ENCODE measurements around the gene RASGRF2.

RASGRF2 gene

DNA sequence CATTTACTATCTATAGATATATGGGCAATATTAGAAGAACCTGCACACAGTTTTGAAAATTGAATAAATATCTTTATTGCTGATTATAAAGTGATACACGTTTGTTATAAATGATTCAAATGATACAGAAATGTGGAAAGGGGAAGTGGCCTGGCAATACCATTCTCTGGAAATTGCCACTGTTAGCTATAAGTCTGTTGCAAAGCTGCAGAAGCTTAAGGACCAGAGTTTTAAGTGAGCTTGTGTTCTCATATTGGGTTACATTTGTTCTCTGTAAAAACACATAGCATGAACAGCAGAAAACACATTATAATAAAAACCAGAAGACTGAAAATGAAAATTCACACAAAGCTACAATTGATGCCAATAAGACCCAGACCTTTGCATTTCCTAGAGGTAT lies 59.6 kb downstream of the RASGRF2 start:
- H3K4me3 ChIP-seq (ENCODE audit: control insufficient read depth, low read depth, low read length), result no peak overlapping the region
- TF ChIP-seq, protein P1, sequence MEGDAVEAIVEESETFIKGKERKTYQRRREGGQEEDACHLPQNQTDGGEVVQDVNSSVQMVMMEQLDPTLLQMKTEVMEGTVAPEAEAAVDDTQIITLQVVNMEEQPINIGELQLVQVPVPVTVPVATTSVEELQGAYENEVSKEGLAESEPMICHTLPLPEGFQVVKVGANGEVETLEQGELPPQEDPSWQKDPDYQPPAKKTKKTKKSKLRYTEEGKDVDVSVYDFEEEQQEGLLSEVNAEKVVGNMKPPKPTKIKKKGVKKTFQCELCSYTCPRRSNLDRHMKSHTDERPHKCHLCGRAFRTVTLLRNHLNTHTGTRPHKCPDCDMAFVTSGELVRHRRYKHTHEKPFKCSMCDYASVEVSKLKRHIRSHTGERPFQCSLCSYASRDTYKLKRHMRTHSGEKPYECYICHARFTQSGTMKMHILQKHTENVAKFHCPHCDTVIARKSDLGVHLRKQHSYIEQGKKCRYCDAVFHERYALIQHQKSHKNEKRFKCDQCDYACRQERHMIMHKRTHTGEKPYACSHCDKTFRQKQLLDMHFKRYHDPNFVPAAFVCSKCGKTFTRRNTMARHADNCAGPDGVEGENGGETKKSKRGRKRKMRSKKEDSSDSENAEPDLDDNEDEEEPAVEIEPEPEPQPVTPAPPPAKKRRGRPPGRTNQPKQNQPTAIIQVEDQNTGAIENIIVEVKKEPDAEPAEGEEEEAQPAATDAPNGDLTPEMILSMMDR (IDR thresholded peaks at IDR 0.05; ENCODE audit: control insufficient read depth, insufficient read depth, low read depth, low read length, missing control alignments), result no peak
- no peak for DNase-seq (ENCODE audit: low read depth)

DNA sequence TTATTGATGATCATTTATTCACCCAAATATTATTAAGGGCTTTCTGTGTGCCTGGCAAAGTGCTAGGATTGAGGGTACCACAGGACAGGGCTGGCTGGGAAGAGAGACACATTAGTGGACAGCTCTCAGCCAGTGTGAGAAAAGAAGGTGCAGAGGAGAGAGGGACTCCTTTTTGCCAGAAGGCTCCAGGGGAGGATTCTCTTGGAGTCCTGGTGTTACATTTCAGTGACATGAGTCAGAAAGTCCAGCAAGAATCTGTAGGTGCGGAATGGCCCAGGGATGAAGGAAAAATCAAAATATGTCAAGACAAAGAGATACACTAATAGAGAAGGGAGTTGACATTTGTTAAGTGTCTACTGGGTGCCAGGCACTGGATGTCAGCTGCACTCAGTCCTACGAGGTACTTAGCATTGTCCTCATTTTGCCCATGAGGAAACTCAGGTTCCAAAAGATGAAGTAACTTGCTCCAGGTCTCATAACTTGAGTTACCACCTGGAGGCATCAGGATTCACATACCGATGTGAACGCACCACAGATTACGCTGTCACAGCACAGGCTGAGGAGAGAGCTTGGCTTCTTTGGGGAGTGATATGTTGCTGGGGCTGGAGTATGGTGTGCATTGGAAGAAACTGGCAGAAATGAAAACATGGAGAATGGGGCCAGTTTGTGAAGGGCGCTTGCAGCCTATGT lies 60.5 kb downstream of the RASGRF2 start:
- no peak overlapping the region for H3K4me3 ChIP-seq (ENCODE audit: control insufficient read depth, low read depth, low read length)
- TF ChIP-seq, protein P1 (IDR thresholded peaks at IDR 0.05; ENCODE audit: control insufficient read depth, insufficient read depth, low read depth, low read length, missing control alignments), result no peak
- no peak for DNase-seq (ENCODE audit: low read depth)

DNA sequence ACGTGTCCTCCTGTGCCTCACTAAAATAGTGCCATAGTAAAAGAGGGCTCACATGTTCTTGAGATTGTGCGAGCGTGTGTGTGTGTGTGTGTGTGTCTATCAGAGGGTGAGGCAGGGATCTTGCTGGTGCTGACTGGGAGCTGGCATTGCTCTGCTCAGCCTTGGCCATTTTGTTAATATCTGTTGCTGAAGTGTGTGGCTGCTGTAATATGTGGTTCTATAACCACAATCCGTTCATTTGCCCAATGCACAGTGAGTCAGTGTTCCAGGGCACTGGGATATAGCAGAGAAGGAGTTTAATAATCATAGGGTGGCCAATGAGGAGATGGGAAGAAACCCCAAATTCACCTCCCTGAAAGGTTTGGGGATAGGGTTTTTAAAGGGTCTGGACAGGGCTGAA lies 61.3 kb downstream of the RASGRF2 start:
- DNase-seq (ENCODE audit: low read depth), result peak; percentile 5
- TF ChIP-seq, protein P1 (IDR thresholded peaks at IDR 0.05; ENCODE audit: control insufficient read depth, insufficient read depth, low read depth, low read length, missing control alignments), result no peak
- no peak overlapping the region for H3K4me3 ChIP-seq (ENCODE audit: control insufficient read depth, low read depth, low read length)

DNA sequence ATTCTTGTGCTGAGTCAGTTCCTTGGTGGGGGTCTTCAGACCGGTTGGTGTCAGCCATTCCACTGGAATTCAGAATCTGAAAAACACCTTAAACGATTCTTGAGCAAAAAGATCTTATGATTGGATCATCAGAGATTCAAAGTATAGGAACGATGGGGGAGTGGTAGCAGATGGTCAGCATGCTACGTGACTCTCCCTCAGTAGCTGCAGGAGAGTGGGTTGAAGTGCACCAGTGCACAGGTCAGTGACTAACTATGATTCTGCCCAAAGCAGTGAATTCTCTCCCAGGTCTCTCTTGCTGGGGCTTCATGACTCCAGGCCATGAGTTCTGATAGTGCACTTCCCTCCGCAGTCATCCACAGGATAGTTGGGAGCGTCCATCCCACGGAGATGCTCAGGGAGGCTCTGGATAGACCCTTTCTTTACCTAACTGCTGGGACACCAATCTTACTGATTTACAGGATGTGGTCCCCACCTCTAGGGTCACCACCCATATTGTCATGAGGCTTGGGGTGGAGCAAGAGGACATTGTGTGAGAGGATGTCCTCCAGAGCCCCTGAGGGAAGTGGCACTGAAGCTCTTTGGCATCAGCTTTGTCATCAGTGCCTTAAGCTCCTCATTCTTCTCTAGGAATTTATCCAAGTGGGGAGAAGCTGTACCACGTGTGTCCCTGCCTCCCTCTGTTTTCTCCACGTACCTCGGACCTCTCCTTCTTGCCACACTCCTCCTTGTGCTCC lies 62.0 kb downstream of the RASGRF2 start:
- H3K4me3 ChIP-seq (ENCODE audit: control insufficient read depth, low read depth, low read length), result no peak overlapping the region
- no peak for DNase-seq (ENCODE audit: low read depth)
- TF ChIP-seq, protein P1 (IDR thresholded peaks at IDR 0.05; ENCODE audit: control insufficient read depth, insufficient read depth, low read depth, low read length, missing control alignments), result no peak

DNA sequence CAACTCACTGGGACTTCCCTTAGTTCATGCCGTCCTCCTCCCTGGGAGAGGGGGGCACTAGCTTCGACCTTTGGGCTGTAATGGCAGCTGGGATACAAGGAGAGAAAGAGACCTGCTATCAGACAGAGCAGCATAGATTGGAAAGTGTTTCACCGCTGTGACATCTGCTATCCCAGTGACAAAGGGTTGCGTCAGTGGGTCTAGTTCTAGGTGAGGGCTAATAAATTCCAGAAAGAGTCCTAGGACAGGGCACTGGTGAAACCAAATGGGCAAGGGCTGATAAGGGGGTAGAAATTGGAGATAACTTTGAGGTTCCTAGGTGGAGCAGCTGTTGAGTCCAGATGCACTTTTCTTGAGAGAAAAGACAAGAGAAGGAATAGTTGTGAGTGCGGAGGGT lies 62.5 kb downstream of the RASGRF2 start:
- no peak for DNase-seq (ENCODE audit: low read depth)
- TF ChIP-seq, protein P1 (IDR thresholded peaks at IDR 0.05; ENCODE audit: control insufficient read depth, insufficient read depth, low read depth, low read length, missing control alignments), result no peak
- no peak overlapping the region for H3K4me3 ChIP-seq (ENCODE audit: control insufficient read depth, low read depth, low read length)

DNA sequence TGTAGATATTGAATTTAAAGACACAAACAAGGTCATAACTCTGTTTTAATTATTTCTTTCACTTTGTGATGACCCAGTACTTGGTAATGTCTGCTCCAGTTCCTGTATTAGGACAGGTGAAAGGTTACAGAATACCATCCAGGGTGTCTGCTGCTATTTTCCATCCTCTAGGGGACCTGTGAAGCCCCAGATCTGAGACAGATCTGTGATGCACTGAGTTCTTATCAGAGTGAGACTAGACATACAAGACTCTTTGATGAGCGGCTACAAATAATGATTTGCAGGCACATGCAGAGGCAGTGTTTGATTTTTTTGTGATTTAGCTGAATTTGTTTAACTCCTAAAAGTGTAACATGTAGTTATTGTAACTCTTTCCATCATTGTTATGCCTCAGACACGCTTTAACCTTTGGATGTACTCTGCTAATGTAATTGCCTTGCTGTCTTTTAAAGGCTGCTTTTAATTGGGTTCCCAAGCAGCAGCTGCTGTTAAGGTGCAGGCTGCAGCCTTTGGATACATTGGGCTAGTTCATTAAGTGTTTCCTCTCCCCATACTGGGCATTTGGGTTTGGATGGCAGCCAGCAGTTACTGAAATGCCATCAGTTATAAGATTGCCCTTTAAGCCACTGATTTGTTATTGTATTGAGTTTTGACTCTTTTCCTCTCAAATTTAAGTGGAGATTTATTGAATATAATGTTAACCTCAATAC lies 63.3 kb downstream of the RASGRF2 start:
- TF ChIP-seq, protein P1 (IDR thresholded peaks at IDR 0.05; ENCODE audit: control insufficient read depth, insufficient read depth, low read depth, low read length, missing control alignments), result no peak
- DNase-seq (ENCODE audit: low read depth), result no peak
- no peak overlapping the region for H3K4me3 ChIP-seq (ENCODE audit: control insufficient read depth, low read depth, low read length)
